ENCODE results near the gene NUS1. TPM values are rescaled to one million over a fixed set of nuclear protein-coding genes. Genes with fewer than 3 reads are reported as not detected.
"Not testable (repeated sequence)": the region's sequence is repeated elsewhere in the genome, so short reads cannot be mapped to it uniquely, and the experiment has no call there.

The NUS1 gene
- polyA plus RNA-seq (2011; rRNA removed) (6.3 and 13.3 TPM in 2 replicates), polyA minus RNA-seq (2011; rRNA and poly(A)+ RNA removed) (5.8 and 8.0 TPM in 2 replicates)

- H3K36me3 ChIP-seq (ENCODE audit: control insufficient read depth, insufficient read depth, low read length): no peaks in the 10 kb centered on the region
- CTCF ChIA-PET: no interaction called here
- DNase-seq (ENCODE audit: low read depth): peak; percentile 79
- no peaks in the 10 kb centered on the region for H3K27me3 ChIP-seq (ENCODE audit: control insufficient read depth, insufficient read depth, low read length)
- POLR2A ChIA-PET: no interaction called here
- TF ChIP-seq, protein P1, sequence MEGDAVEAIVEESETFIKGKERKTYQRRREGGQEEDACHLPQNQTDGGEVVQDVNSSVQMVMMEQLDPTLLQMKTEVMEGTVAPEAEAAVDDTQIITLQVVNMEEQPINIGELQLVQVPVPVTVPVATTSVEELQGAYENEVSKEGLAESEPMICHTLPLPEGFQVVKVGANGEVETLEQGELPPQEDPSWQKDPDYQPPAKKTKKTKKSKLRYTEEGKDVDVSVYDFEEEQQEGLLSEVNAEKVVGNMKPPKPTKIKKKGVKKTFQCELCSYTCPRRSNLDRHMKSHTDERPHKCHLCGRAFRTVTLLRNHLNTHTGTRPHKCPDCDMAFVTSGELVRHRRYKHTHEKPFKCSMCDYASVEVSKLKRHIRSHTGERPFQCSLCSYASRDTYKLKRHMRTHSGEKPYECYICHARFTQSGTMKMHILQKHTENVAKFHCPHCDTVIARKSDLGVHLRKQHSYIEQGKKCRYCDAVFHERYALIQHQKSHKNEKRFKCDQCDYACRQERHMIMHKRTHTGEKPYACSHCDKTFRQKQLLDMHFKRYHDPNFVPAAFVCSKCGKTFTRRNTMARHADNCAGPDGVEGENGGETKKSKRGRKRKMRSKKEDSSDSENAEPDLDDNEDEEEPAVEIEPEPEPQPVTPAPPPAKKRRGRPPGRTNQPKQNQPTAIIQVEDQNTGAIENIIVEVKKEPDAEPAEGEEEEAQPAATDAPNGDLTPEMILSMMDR (IDR thresholded peaks at IDR 0.05; ENCODE audit: insufficient read depth, low read depth, low read length): peak; percentile 93
- H3K4me3 ChIP-seq (ENCODE audit: low read depth, low read length): peak within 1 kb of the TSS; percentile 87
Measured at GRCh38 chr6:117674991-117675657, at the start of gene NUS1. Gene NUS1, plus strand, starts transcription at chr6:117675469. Its CDS starts 202 bp downstream, at chr6:117675671.

GRCh38 chr6:117627533-117627932 lies 47.7 kb upstream of the NUS1 start:
- CTCF ChIA-PET: no interaction called here
- TF ChIP-seq, protein P1 (IDR thresholded peaks at IDR 0.05; ENCODE audit: insufficient read depth, low read depth, low read length): no peak

GRCh38 chr6:117629119-117629660 lies 46.1 kb upstream of the NUS1 start:
- TF ChIP-seq, protein P1 (IDR thresholded peaks at IDR 0.05; ENCODE audit: insufficient read depth, low read depth, low read length): no peak
- POLR2A ChIA-PET: no interaction called here
- CTCF ChIA-PET: interaction anchor here (0.6 to 1.3 kb wide), 2 partner anchors 16 to 282 kb away, joined by 3 to 5 read pairs; no protein-coding TSS in a partner anchor
- H3K4me3 ChIP-seq (ENCODE audit: low read depth, low read length): no peak overlapping the region
- no peak for DNase-seq (ENCODE audit: low read depth)
- H3K27me3 ChIP-seq (ENCODE audit: control insufficient read depth, insufficient read depth, low read length): no peaks in the 10 kb centered on the region
- H3K36me3 ChIP-seq (ENCODE audit: control insufficient read depth, insufficient read depth, low read length): no peaks in the 10 kb centered on the region

More at GRCh38 chr6:117627533-117627932, 47.7 kb upstream of the NUS1 start:
- Histone ChIP-seq H3K36me3 (ENCODE audit: control insufficient read depth, insufficient read depth, low read length) (no peaks in the 10 kb centered on the region), H3K27me3 (ENCODE audit: control insufficient read depth, insufficient read depth, low read length) (no peaks in the 10 kb centered on the region), H3K4me3 (ENCODE audit: low read depth, low read length) (no peak overlapping the region)
- POLR2A ChIA-PET: no interaction called here
- DNase-seq (ENCODE audit: low read depth): no peak

- Histone ChIP-seq H3K27me3 (ENCODE audit: control insufficient read depth, insufficient read depth, low read length) (no peaks in the 10 kb centered on the region), H3K36me3 (ENCODE audit: control insufficient read depth, insufficient read depth, low read length) (no peaks in the 10 kb centered on the region), H3K4me3 (ENCODE audit: low read depth, low read length) (no peak overlapping the region)
- TF ChIP-seq, protein P1 (IDR thresholded peaks at IDR 0.05; ENCODE audit: insufficient read depth, low read depth, low read length): no peak
- no peak for DNase-seq (ENCODE audit: low read depth)
- ChIA-PET CTCF (no interaction called here), POLR2A (no interaction called here)
Measured at GRCh38 chr6:117637770-117638169, 37.5 kb upstream of the NUS1 start.

DNA sequence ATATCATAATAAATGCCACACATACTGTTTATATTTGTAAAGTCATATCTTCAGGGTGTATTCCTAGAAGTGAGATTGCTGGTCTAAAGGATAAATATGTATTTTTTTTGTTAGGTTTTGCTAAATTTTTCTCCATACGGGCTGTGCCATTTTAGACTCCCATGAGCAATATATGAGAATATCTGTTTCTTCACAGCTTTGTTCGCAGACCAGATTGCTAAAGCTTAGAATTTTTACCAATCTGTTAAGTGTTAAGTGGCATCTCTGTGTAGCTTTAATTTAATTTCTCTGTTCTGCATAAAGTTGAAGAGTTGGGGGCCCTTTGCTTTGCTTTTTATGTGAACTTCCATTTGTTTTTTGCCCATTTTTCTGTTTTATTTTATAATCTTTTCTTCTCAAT lies 32.3 kb upstream of the NUS1 start:
- CTCF ChIA-PET: no interaction called here
- Histone ChIP-seq H3K27me3 (ENCODE audit: control insufficient read depth, insufficient read depth, low read length) (no peaks in the 10 kb centered on the region), H3K36me3 (ENCODE audit: control insufficient read depth, insufficient read depth, low read length) (no peaks in the 10 kb centered on the region), H3K4me3 (ENCODE audit: low read depth, low read length) (no peak overlapping the region)
- TF ChIP-seq, protein P1 (IDR thresholded peaks at IDR 0.05; ENCODE audit: insufficient read depth, low read depth, low read length): no peak
- DNase-seq (ENCODE audit: low read depth): no peak
- POLR2A ChIA-PET: no interaction called here

DNA sequence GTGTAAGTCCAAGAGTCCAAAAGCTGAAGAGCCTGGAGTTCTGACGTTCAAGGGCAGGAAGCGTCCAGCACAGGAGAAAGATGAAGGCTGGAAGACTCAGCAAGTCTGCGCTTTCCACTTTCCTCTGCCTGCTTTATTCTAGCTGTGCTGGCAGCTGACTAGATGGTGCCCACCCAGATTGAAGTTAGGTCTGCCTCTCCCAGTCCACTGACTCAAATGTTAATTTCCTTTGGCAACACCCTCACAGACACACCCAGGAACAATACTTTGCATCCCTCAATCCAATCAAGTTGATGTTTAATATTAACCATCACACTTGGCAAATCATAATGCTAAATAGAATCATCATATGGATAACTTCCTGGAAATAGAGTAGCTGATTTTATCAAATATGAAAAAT lies 23.3 kb upstream of the NUS1 start:
- DNase-seq (ENCODE audit: low read depth); H3K27me3 ChIP-seq (ENCODE audit: control insufficient read depth, insufficient read depth, low read length); H3K36me3 ChIP-seq (ENCODE audit: control insufficient read depth, insufficient read depth, low read length); CTCF ChIA-PET; H3K4me3 ChIP-seq (ENCODE audit: low read depth, low read length); POLR2A ChIA-PET: not testable (repeated sequence)
